ENCODE data around the gene LOXL3. TPM values are rescaled to one million over a fixed set of nuclear protein-coding genes. Genes with fewer than 3 reads are reported as not detected.

Gene LOXL3
- total RNA-seq: under 1 TPM; 0.42 to 0.62 TPM

GRCh38 chr2:74553892-74554819 is at the start of gene LOXL3, which contains the start of gene DOK1:
Gene LOXL3 (minus strand): TSS chr2:74553942. CDS start chr2:74552634, 1,308 bp downstream.
Gene DOK1 (plus strand): TSS chr2:74554720. CDS start chr2:74554755, 35 bp downstream.
- POLR2A ChIA-PET: interaction anchor here (0.6 to 1.7 kb wide), 6 partner anchors 12 to 82 kb away, joined by 3 to 5 read pairs (median 4); partner anchors contain the start of genes MRPL53 and PCGF1
- Mint-ChIP-seq H3K4me3 (peak within 1 kb of the TSS; percentile 95), H3K4me1 (peaks cover 20% of the 10 kb centered on the region), H3K9me3 (no peaks in the 10 kb centered on the region), H3K36me3 (peaks cover 10% of the 10 kb centered on the region), H3K27me3 (peaks cover 21% of the 10 kb centered on the region), H3K27ac (peak within 1 kb of the TSS; percentile 92)
- ATAC-seq (ENCODE audit: low read depth): peak; percentile 72
- peak; percentile 90 for DNase-seq

DNA sequence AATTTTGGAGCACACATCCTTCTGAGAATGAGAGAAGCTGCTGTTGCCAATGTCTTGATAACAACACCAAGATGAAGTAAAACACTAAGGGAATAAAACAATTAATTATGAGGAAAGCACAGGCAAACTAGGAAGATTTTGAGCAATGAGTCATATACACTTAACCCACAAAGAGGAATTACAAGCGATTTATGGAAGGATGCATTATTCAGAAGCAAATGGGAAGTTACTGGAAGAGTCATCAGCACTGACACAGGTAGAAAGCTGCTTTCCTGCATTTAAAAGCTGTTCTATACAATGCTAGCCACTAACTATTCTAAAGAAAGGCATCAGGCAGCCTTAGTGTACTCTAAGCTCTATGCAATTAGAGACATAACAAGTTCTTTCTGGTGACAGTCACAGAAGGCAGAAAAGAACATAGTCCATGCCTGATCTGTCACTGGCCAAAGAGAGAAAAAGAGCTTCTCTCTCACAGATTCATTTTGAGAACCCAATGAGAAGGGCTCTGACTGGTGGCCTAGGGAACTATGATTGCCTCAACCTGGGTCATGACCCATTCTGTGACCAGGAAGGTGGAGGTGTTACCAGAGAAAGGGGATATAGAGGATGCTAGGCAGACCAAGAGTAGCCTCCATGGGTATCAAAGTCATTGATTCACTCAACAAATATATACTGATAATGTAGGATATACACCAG is 49.0 kb upstream of the LOXL3 start:
- H3K27ac Mint-ChIP-seq: no peak overlapping the region
- ATAC-seq (ENCODE audit: low read depth): no peak

DNA sequence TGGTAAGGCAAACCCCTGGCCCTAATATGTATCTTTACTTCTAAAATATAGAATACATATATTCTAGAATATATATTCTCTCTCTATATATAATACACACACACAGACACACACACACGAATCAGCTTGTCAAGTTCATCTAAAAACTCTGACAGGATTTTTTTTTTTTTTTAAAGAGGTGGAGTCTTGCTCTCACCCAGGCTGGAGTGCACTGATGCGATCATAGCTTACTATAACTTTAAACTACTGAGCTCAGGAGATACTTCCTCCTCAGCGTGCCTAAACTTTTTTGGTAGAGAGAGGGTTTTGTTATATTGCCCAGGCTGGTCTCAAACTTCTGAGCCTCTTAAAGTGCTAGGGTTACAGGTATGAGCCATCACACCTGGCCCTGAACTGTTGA is 45.9 kb upstream of the LOXL3 start:
- Mint-ChIP-seq H3K27ac (no peak overlapping the region), H3K9me3 (no peaks in the 10 kb centered on the region), H3K36me3 (no peaks in the 10 kb centered on the region), H3K4me3 (no peak overlapping the region), H3K27me3 (peaks cover 44% of the 10 kb centered on the region), H3K4me1 (peaks cover 14% of the 10 kb centered on the region)
- ATAC-seq (ENCODE audit: low read depth): no peak
- POLR2A ChIA-PET: no interaction called here
- no peak for DNase-seq

More for the DNA sequence above, 49.0 kb upstream of the LOXL3 start:
- peak overlapping the region; percentile 11 for H3K4me3 Mint-ChIP-seq
- no peak for DNase-seq
- H3K27me3 Mint-ChIP-seq: peaks cover 32% of the 10 kb centered on the region
- no peaks in the 10 kb centered on the region for H3K36me3 Mint-ChIP-seq
- POLR2A ChIA-PET: no interaction called here
- H3K4me1 Mint-ChIP-seq: peaks cover 14% of the 10 kb centered on the region
- H3K9me3 Mint-ChIP-seq: no peaks in the 10 kb centered on the region

DNA sequence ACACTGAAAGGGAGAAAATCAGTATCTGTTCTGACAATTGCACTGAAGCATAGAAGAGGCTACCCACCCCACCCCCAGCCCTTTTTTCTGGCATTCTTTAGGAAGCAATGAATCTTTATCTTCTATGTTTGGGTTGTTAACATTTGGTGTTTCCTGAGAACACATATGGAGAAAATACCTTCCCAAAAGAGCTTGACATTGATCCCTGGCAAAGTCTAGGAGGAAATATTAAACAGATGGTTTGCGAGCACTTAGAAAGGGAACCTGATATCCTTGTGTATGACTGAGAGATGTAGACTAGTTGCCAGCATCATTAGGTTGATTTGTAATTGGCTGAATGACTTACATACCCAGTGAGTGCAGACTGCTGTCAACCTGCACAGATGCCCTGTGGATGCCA is 43.7 kb upstream of the LOXL3 start:
- no peaks in the 10 kb centered on the region for H3K36me3 Mint-ChIP-seq
- H3K4me3 Mint-ChIP-seq: no peak overlapping the region
- no peak overlapping the region for H3K27ac Mint-ChIP-seq
- peaks cover 60% of the 10 kb centered on the region for H3K27me3 Mint-ChIP-seq
- no peak for DNase-seq
- peaks cover 1% of the 10 kb centered on the region for H3K4me1 Mint-ChIP-seq
- POLR2A ChIA-PET: no interaction called here
- H3K9me3 Mint-ChIP-seq: no peaks in the 10 kb centered on the region
- ATAC-seq (ENCODE audit: low read depth): no peak

DNA sequence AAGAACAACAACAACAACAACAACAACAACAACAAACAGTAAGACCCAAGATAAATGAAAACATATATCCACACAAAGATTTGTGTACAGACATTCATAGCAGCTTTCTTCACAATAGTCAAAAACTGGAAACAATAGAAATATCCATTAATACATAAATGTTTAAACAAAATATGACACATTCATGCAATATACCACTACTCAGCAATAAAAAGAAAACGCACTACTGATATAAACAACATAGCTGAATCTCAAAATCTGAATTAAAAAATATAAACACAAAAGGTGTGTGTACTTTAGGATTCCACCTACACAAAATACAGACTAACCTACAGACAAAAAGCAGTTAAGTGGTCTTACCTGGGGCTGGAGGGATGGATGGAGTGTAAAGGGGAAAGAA is 42.8 kb upstream of the LOXL3 start:
- Mint-ChIP-seq H3K4me1 (no peaks in the 10 kb centered on the region), H3K36me3 (no peaks in the 10 kb centered on the region), H3K9me3 (no peaks in the 10 kb centered on the region), H3K27me3 (peaks cover 61% of the 10 kb centered on the region), H3K27ac (no peak overlapping the region), H3K4me3 (no peak overlapping the region)
- DNase-seq (no peak), ATAC-seq (ENCODE audit: low read depth) (no peak)
- POLR2A ChIA-PET: no interaction called here

DNA sequence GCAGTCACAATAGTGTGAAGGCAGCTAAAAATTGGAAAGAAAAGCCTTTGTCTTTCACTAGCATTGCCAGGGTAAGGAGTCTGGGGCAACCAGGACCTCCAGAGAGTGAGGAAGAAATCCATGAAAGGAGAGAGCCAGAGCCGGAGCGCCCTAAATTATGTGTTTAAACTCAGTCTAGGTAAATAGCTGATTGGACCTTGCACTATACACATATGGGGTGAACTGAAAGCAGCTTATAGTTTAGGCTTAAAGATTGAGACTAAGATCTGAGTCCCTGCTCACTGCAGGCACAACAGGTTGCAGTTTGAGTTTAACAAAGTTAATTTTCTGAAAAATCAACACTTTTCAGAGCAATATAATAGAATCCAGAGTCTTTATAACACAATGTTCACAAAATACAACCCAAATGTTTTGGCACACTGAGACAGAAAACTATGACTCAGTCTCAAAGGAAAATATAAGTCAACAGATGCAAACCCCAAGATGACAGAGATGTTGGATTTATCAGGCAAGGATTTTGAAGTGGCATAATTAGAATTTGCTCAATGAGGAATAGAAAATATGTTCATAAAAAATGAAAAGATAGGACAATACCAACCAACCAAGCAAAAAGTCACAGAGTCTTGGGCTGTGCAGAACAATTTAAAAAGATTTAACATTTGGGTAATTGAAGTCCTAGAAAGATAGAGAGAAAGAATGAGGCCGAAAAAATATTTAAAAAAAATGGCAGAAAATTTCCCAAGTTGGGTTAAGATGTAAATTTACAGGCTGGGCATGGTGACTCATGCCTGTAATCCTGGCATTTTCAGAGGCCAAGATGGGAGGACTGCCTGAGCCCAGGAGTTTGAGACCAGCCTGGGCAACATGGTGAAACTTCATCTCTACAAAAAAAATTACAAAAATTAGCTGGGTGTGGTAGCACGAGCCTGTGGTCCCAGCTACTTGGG is 40.4 kb upstream of the LOXL3 start:
- POLR2A ChIA-PET: no interaction called here
- Mint-ChIP-seq H3K4me3 (no peak overlapping the region), H3K27ac (no peak overlapping the region), H3K27me3 (peaks cover 61% of the 10 kb centered on the region), H3K9me3 (no peaks in the 10 kb centered on the region), H3K4me1 (no peaks in the 10 kb centered on the region), H3K36me3 (no peaks in the 10 kb centered on the region)
- DNase-seq (no peak), ATAC-seq (ENCODE audit: low read depth) (no peak)

GRCh38 chr2:74588664-74589063 is 34.9 kb upstream of the LOXL3 start:
- H3K27ac Mint-ChIP-seq: no peak overlapping the region
- H3K36me3 Mint-ChIP-seq: no peaks in the 10 kb centered on the region
- peaks cover 21% of the 10 kb centered on the region for H3K4me1 Mint-ChIP-seq
- H3K4me3 Mint-ChIP-seq: no peak overlapping the region
- peaks cover 35% of the 10 kb centered on the region for H3K27me3 Mint-ChIP-seq
- POLR2A ChIA-PET: interaction anchor here (0.9 to 3.8 kb wide), 2 partner anchors 59 to 106 kb away, joined by 3 to 27 read pairs; partner anchors contain the start of genes AUP1, CCDC142, HTRA2 and TTC31
- ATAC-seq (ENCODE audit: low read depth) (no peak), DNase-seq (no peak)
- H3K9me3 Mint-ChIP-seq: no peaks in the 10 kb centered on the region

DNA sequence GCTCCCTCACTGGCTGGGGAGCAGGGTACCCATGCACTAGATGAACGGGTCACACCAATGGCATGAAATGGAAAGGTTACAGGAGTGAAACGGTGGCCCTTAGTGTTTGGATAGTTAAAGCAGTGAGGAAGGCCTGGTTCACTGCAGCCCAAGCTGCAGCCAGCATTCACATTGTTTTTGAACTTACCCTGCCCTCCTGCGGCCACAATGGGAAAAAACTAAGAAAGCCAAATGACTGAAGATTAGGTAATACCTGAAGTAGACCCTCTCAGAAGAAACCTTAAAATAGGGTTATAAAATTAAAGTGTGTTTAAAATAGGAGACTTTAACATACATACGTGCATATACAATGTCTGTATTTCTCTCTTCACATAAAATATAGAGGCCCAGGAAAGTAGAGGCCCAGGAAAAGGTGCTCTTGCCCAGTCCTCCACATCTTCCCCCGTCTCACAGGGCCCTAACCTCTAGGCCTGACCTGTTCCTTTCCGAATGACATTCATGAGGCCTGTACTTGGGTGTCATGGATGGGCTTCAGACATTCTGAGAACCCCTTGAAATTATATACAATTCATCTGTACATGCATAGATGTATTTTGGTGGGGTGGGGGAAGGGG is 34.0 kb upstream of the LOXL3 start:
- POLR2A ChIA-PET: interaction anchor here (0.5 to 3.8 kb wide), 5 partner anchors 58 to 230 kb away, joined by 3 to 27 read pairs (median 3); partner anchors contain the start of genes AUP1, CCDC142, HTRA2 and MRPL53
- Mint-ChIP-seq H3K27ac (no peak overlapping the region), H3K4me3 (no peak overlapping the region), H3K36me3 (no peaks in the 10 kb centered on the region), H3K4me1 (peaks cover 23% of the 10 kb centered on the region), H3K9me3 (no peaks in the 10 kb centered on the region), H3K27me3 (peaks cover 28% of the 10 kb centered on the region)
- DNase-seq (peak; percentile 55), ATAC-seq (ENCODE audit: low read depth) (peak; percentile 78)

DNA sequence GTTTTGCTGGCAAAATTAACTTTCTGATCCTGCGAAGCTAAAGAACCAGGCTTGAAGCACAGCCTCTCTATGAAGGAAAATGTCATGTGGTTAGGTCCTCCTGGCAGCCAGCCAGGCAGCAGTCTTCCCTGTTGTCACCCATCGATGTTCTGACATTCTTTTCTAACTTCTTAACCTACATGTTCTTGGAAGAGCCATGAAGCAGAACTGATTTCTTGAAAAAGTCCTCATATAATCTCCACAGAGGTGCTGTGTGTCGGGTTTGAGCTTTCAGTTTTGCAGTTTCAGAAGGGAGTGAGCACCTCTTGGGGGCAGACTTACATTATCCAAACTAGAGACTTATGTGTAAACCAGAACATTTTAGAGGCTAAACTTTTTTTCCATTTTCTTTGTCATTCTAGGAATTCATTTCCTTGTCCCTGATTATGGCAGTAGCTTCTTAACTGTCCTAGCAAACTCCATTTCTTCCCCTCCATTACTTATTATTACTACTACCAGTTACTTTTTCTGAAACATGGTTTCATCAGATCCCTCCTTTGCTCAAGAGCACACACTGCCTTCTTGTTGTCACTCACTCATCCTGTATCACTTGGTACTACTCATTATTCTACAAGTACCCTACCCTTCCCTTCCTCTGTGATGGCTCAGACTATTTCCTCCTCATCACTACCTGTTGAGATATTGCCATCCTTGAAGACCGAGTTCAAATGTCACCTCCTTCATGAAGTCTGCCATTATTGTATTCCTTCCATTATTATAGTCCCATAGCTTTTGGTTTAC is 31.9 kb upstream of the LOXL3 start:
- Mint-ChIP-seq H3K4me1 (peaks cover 23% of the 10 kb centered on the region), H3K9me3 (no peaks in the 10 kb centered on the region), H3K36me3 (no peaks in the 10 kb centered on the region), H3K27me3 (peaks cover 16% of the 10 kb centered on the region), H3K27ac (peak overlapping the region; percentile 84), H3K4me3 (peak overlapping the region; percentile 73)
- POLR2A ChIA-PET: interaction anchor here (0.5 to 3.8 kb wide), 9 partner anchors 12 to 185 kb away, joined by 3 to 27 read pairs (median 4); partner anchors contain the start of genes AUP1, CCDC142, PCGF1 and TTC31
- no peak for DNase-seq
- peak; percentile 70 for ATAC-seq (ENCODE audit: low read depth)

- Mint-ChIP-seq H3K4me1 (peaks cover 23% of the 10 kb centered on the region), H3K36me3 (no peaks in the 10 kb centered on the region), H3K9me3 (no peaks in the 10 kb centered on the region), H3K27me3 (peaks cover 13% of the 10 kb centered on the region), H3K27ac (no peak overlapping the region), H3K4me3 (no peak overlapping the region)
- no peak for DNase-seq
- ATAC-seq (ENCODE audit: low read depth): no peak
- POLR2A ChIA-PET: interaction anchor here (0.6 to 1.8 kb wide), 2 partner anchors 10 to 105 kb away, joined by 3 to 5 read pairs; no protein-coding TSS in a partner anchor
Measured at GRCh38 chr2:74584088-74584645, 30.4 kb upstream of the LOXL3 start.

DNA sequence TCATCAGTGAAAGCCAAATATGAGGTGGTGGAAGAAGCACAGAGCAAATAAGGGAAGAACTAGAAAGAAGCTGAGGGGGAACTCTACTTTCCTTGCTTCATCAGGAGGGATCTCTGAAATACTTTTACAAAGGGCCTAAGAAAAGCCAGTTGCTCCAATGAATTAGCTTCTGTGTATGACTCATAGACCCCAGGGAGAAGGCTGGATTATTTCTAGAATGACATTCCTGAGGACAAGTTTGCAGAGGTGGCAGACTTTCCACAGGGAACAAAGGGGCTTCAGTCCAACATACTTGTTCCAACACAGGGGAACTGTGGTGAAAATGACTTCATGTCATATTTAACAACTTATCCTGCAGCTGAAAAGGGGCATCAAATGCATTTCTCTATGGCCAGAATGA is 29.8 kb upstream of the LOXL3 start:
- H3K4me1 Mint-ChIP-seq: peaks cover 23% of the 10 kb centered on the region
- no peaks in the 10 kb centered on the region for H3K9me3 Mint-ChIP-seq
- DNase-seq (no peak), ATAC-seq (ENCODE audit: low read depth) (no peak)
- POLR2A ChIA-PET: interaction anchor here (1.8 kb wide), 1 partner anchor 9 kb away, joined by 5 read pairs; no protein-coding TSS in a partner anchor
- H3K4me3 Mint-ChIP-seq: no peak overlapping the region
- H3K27me3 Mint-ChIP-seq: peaks cover 6% of the 10 kb centered on the region
- no peaks in the 10 kb centered on the region for H3K36me3 Mint-ChIP-seq
- H3K27ac Mint-ChIP-seq: peak overlapping the region; percentile 19
